NCI-H69 (cell line): ENCODE data around the gene MTRF1L.
A peak's percentile ranks its signal among the peaks of the same experiment; 100 is the strongest.

Experiments used
- DNase-seq: peaks from one replicate; lab custom pipeline; 2025; lab: John Stamatoyannopoulos, UW

The MTRF1L gene

GRCh38 chr6:153002613-153003365 lies at the start of gene MTRF1L:
Gene MTRF1L (minus strand): TSS chr6:153002709. CDS start chr6:153002685, 24 bp downstream.
- DNase-seq, result peak; percentile 99

DNA sequence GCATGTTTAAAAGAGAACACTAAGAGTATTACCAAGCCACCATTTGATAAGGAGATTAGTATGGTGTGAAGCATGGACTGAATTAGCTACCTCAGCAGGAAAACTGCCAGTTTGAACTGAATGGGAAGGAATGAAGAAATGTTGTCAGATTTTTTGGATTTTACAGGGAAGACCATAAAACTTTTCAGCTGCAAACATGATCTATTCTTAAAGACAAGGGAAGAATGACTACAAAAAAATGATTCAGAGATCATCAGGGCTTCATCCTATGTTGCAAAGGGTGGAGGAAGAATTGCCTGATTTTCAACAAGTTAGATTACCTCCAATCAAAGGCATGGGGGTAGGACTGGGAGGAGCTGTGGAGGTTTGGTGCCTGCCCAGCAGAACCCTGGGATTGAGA lies 49.3 kb upstream of the MTRF1L start:
- DNase-seq, result no peak

- no peak for DNase-seq
Measured at GRCh38 chr6:153048631-153049030, 46.1 kb upstream of the MTRF1L start.

DNA sequence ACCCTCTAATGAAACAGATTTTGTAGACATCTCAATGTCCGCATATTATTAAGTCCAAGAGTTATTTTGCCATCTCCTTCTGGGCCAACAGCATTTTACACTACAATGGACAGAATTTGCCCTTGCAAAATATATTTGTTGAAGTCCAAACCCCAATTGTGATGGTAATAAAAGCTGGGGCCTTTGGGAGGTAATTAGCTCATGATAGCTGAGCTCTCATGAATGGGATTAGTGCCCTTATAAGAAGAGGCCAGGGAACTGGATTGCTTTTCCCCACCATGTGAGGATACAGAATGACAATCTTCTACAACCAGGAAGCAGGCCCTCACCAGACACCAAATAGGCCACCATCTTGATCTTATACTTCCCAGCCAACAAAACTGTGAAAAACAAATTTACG lies 44.9 kb upstream of the MTRF1L start:
- DNase-seq, result no peak

- DNase-seq, result no peak
Measured at GRCh38 chr6:153045271-153045670, 42.8 kb upstream of the MTRF1L start.

GRCh38 chr6:153044295-153044694 lies 41.8 kb upstream of the MTRF1L start:
- DNase-seq, result peak; percentile 10

GRCh38 chr6:153043719-153044118 lies 41.2 kb upstream of the MTRF1L start:
- peak; percentile 81 for DNase-seq

GRCh38 chr6:153038378-153039057 lies 36.0 kb upstream of the MTRF1L start:
- DNase-seq, result no peak

DNA sequence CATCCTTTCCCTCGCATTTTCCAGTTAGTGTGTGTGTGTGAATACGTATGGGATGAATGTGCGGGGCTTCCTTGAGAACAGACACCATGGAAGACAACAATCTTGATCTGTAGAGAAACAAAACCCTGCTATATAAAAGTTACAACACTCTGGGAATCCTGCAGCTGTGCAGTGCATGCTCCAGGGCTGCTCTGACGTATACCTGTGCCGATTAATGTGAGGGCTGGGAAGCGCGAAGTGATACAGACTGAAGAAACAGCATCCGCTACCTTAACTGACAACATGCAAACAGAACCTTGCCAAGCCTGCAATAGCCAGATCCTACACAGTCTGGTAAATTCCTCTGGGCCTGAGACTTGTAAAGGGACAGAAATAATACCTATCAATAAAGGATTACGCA lies 31.6 kb upstream of the MTRF1L start:
- no peak for DNase-seq

- peak; percentile 45 for DNase-seq
Measured at GRCh38 chr6:153032255-153032882, 29.9 kb upstream of the MTRF1L start.

GRCh38 chr6:153031335-153031955 lies 28.9 kb upstream of the MTRF1L start:
- peak; percentile 59 for DNase-seq

- DNase-seq, result no peak
Measured at GRCh38 chr6:153028963-153029362, 26.5 kb upstream of the MTRF1L start.

GRCh38 chr6:153028286-153028685 lies 25.8 kb upstream of the MTRF1L start:
- no peak for DNase-seq

GRCh38 chr6:153027480-153027879 lies 25.0 kb upstream of the MTRF1L start:
- no peak for DNase-seq

- DNase-seq, result no peak
Measured at GRCh38 chr6:153024709-153025017, 22.2 kb upstream of the MTRF1L start.

GRCh38 chr6:153023977-153024708 lies 21.6 kb upstream of the MTRF1L start:
- DNase-seq, result peak; percentile 74

DNA sequence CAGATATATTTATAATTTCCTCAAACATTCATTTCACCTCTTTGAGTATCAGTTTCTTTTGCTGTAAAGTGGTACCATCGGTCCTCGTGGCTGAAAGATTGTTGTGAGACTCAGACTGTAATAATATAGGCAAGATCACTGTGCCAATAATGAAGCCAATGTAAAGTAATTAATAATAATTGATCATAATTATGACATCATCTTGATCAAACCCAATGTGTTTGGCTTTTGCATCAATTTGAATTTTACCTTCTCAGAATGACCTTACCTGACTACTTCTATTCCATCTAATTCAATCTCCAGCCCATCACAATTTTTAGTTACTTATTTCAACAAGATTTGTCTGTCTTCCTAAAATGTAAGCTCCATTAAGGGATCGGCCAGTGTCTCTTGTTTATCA lies 15.8 kb upstream of the MTRF1L start:
- DNase-seq, result no peak

- no peak for DNase-seq
Measured at GRCh38 chr6:153016846-153017245, 14.3 kb upstream of the MTRF1L start.

DNA sequence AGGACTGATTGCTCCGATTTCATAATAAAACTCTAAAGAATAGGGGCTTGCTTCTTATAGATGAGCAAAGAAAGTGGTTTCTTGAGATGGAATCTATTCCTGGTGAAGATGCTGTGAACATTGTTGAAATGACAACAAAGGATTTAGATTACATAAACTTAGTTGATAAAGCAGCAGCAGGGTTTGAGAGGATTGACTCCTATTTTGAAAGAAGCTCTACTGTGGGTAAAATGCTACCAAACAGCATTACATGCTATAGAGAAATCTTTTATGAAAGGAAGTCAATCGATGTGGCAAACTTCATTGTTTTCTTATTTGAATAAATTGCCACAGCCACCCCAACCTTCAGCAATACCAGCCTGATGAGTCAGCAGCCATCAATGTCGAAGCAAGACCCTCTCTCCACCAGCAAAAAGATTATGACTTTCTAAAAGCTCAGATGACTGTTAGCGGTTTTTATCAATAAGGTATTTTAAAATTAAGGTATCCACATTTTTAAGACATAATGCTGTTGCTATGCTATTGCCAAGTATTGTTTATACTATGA lies 12.7 kb upstream of the MTRF1L start:
- no peak for DNase-seq

- peak; percentile 15 for DNase-seq
Measured at GRCh38 chr6:153013438-153013837, 10.9 kb upstream of the MTRF1L start.

- no peak for DNase-seq
Measured at GRCh38 chr6:153012856-153013255, 10.3 kb upstream of the MTRF1L start.

DNA sequence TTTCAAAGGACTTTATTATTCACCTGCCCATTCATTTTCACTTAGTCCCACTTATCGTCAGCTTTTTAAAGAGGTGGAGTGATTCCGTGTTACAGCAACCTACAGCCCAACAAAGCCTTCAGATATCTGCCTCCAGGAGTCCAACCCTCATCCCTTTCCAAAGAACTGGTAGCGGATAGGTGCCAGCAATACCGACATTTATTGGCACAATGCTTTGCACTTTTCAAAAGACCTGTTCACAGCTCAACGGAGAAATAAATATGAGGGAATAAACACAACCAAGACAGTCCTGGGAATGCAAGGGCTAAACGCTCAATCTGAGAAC lies 819 bp upstream of the MTRF1L start:
- DNase-seq, result peak; percentile 67
